KMS-11 (cell line): ENCODE data around the gene SMIM24.

Experiments used
- H2AFZ ChIP-seq: fragments of 200-600 bp; sonication (generic); 2 replicates; pipeline ENCODE4 v1.6.1; 2016; ENCODE audit warnings: antibody characterized with exemption, mixed run types, low read depth
- H3K27ac ChIP-seq: fragments of 200-600 bp; sonication (generic); 2 replicates; pipeline ENCODE4 v1.6.1; 2016; ENCODE audit warnings: mild to moderate bottlenecking, mixed run types
- H3K27me3 ChIP-seq: fragments of 200-600 bp; sonication (generic); 2 replicates; pipeline ENCODE4 v1.6.1; 2017; ENCODE audit warnings: mild to moderate bottlenecking, low read depth, mixed run types, moderate library complexity; ENCODE audit not compliant: insufficient read depth
- H3K36me3 ChIP-seq: fragments of 200-600 bp; sonication (generic); 2 replicates; pipeline ENCODE4 v1.6.1; 2017; ENCODE audit warnings: mild to moderate bottlenecking, mixed run types; ENCODE audit not compliant: insufficient read depth
- H3K4me1 ChIP-seq: fragments of 200-600 bp; sonication (generic); 2 replicates; pipeline ENCODE4 v1.6.1; 2016; ENCODE audit warnings: mild to moderate bottlenecking, low read depth, mixed run types; ENCODE audit not compliant: poor library complexity, severe bottlenecking
- H3K4me2 ChIP-seq: fragments of 200-600 bp; sonication (generic); 2 replicates; pipeline ENCODE4 v1.7.0; 2016; ENCODE audit warnings: mild to moderate bottlenecking, mixed run types
- H3K4me3 ChIP-seq: fragments of 200-600 bp; sonication (generic); IDR thresholded peaks from 2 replicates; pipeline ENCODE4 v1.6.1; 2017; ENCODE audit warnings: low read depth, low read length, mixed read lengths; ENCODE audit not compliant: insufficient read depth
- H3K79me2 ChIP-seq: fragments of 200-600 bp; sonication (generic); 2 replicates; pipeline ENCODE4 v1.6.1; 2016; ENCODE audit warnings: low read depth, mixed run types; ENCODE audit not compliant: insufficient read depth
- H3K9ac ChIP-seq: fragments of 200-600 bp; sonication (generic); 2 replicates; pipeline ENCODE4 v1.6.1; 2016; ENCODE audit warnings: mild to moderate bottlenecking, mixed run types
- H4K20me1 ChIP-seq: fragments of 200-600 bp; sonication (generic); 2 replicates; pipeline ENCODE4 v1.6.1; 2016; ENCODE audit warnings: mild to moderate bottlenecking, mixed run types; ENCODE audit not compliant: insufficient read depth
- CTCF ChIP-seq: fragments of 200-600 bp; sonication (generic); conservative IDR thresholded peaks from 2 replicates; pipeline ENCODE4 v1.6.1; 2017; ENCODE audit warnings: low read depth, mild to moderate bottlenecking, antibody characterized with exemption, low read length, moderate library complexity, mixed read lengths

The SMIM24 gene

GRCh38 chr19:3479177-3479833 lies 1.0 kb downstream of the SMIM24 start:
- H4K20me1 ChIP-seq: no peaks in the 10 kb centered on the region
- no peak overlapping the region for H3K27ac ChIP-seq
- no peaks in the 10 kb centered on the region for H3K79me2 ChIP-seq
- no peak overlapping the region for H3K9ac ChIP-seq
- H3K36me3 ChIP-seq: no peaks in the 10 kb centered on the region
- H2AFZ ChIP-seq: no peak overlapping the region
- H3K27me3 ChIP-seq: peaks cover 54% of the 10 kb centered on the region
- peaks cover 6% of the 10 kb centered on the region for H3K4me1 ChIP-seq
- TF ChIP-seq CTCF: no peak
- no peak overlapping the region for H3K4me2 ChIP-seq
- H3K4me3 ChIP-seq: no peak overlapping the region

DNA sequence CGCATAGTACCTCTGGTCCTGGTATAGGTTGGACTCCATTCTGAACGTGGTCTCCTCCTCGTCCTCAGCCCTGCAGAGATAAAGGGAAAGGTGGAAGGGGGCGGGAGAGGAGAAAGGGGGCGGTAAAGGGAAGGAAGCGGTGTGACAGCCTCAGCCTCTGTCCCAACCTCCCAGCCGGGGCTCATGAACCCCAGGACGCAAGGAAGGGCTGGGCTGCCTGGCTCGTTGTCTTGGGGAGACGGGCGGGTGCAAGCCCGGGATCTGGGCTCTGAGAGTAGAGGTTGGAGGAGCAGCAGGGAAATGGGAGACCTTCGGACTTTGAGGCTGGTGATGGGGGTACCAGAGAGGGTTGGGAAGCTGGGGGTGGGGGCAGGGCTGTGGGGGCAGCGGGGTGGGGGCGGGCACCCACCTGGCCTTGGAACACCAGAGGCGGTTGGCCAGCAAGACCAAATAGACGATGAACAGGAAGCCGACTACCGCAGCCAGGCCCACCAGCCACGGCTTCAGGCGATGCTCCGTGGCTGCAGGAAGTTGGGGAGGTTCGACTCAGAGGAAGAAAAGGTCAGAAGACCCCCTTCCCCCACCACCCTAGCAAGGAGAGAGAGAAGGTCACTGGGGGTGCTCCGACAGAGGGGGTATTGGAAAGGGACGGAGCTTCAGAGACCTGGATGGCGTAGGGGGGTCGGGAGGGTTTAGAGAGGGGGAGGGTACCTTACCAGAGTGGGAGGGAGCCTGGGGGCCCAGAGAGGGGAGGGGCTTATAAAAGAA lies 1.7 kb downstream of the SMIM24 start:
- no peak overlapping the region for H3K27ac ChIP-seq
- no peaks in the 10 kb centered on the region for H3K36me3 ChIP-seq
- H3K27me3 ChIP-seq: peaks cover 54% of the 10 kb centered on the region
- peaks cover 6% of the 10 kb centered on the region for H3K4me1 ChIP-seq
- no peaks in the 10 kb centered on the region for H3K79me2 ChIP-seq
- TF ChIP-seq CTCF: no peak
- no peak overlapping the region for H3K4me2 ChIP-seq
- no peak overlapping the region for H2AFZ ChIP-seq
- no peak overlapping the region for H3K9ac ChIP-seq
- H4K20me1 ChIP-seq: no peaks in the 10 kb centered on the region
- H3K4me3 ChIP-seq: no peak overlapping the region

GRCh38 chr19:3477951-3478350 lies 2.4 kb downstream of the SMIM24 start:
- H3K79me2 ChIP-seq: no peaks in the 10 kb centered on the region
- TF ChIP-seq CTCF: no peak
- no peak overlapping the region for H2AFZ ChIP-seq
- H3K4me3 ChIP-seq: no peak overlapping the region
- no peak overlapping the region for H3K9ac ChIP-seq
- H3K27me3 ChIP-seq: peaks cover 50% of the 10 kb centered on the region
- H4K20me1 ChIP-seq: no peaks in the 10 kb centered on the region
- peaks cover 6% of the 10 kb centered on the region for H3K4me1 ChIP-seq
- no peak overlapping the region for H3K27ac ChIP-seq
- no peaks in the 10 kb centered on the region for H3K36me3 ChIP-seq
- H3K4me2 ChIP-seq: no peak overlapping the region

DNA sequence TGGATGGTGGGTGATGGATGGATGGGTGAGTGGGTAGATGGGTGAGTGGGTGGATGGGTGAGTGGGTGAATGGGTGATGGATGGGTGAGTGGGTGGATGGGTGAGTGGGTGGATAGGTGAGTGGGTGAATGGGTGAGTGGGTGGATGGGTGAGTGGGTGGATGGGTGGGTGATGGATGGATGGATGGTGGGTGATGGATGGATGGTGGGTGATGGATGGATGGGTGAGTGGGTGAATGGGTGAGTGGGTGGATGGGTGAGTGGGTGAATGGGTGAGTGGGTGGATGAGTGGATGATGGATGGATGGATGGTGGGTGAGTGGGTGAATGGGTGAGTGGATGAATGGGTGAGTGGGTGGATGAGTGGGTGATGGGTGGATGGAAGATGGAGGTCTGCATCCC lies 2.8 kb downstream of the SMIM24 start:
- no peak overlapping the region for H3K4me3 ChIP-seq
- no peak for TF ChIP-seq CTCF

More for the DNA sequence above, 2.8 kb downstream of the SMIM24 start:
- H3K9ac ChIP-seq: no peak overlapping the region
- no peak overlapping the region for H3K27ac ChIP-seq
- H3K36me3 ChIP-seq: no peaks in the 10 kb centered on the region
- peaks cover 6% of the 10 kb centered on the region for H3K4me1 ChIP-seq
- H4K20me1 ChIP-seq: no peaks in the 10 kb centered on the region
- H3K27me3 ChIP-seq: peaks cover 50% of the 10 kb centered on the region
- no peaks in the 10 kb centered on the region for H3K79me2 ChIP-seq
- no peak overlapping the region for H2AFZ ChIP-seq
- H3K4me2 ChIP-seq: no peak overlapping the region
